ENCODE data around the gene CRY2. TPM values are rescaled to one million over a fixed set of nuclear protein-coding genes. Genes with fewer than 3 reads are reported as not detected.

The CRY2 gene
- total and polyA plus RNA-seq, 2 of the 8 experiments (the other 6 are each of a cell fraction or from before 2014, with no cell fraction given) = 8.0 to 9.4 TPM

DNA sequence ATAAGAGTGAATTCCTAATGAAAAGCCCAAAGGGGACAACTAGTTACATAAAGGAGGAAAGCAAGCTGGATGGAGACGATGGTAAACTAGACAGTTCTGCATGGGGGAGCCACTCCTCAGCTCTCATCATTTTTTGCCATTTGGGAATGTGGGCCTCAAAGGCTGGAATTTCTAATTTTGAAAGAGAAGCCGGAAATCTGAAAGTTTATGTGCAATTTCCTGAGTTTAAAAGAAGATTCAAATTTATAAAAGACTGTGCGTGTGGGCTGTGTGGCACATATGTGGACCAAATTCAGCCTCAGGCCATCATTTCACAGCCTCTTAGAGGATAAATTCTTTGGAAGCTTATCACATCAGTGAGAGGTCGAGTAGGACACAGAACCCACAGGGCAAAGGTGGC, 18.3 kb upstream of the CRY2 start:
- Histone ChIP-seq H3K79me2 (ENCODE audit: control insufficient read depth in 1 of 2, insufficient read depth in 2 of 2, low read length in 2 of 2) (no peaks in the 10 kb centered on the region), H3K27ac (ENCODE audit: low read depth, low read length) (no peak overlapping the region), H3K36me3 (ENCODE audit: control insufficient read depth in 2 of 4, insufficient read depth in 4 of 4, low read length in 3 of 4) (no peaks in the 10 kb centered on the region), H3K23me2 (ENCODE audit: low read depth, low read length) (no peaks in the 10 kb centered on the region), H3K27me3 (replicated peaks in 1 of 4; ENCODE audit: control insufficient read depth in 3 of 4, extremely low read depth in 1 of 4, insufficient read depth in 3 of 4, low read length in 3 of 4) (no peaks in the 10 kb centered on the region), H3K4ac (replicated peaks; ENCODE audit: insufficient read length, low read depth, low read length) (no peak overlapping the region), H3K14ac (ENCODE audit: insufficient read length) (no peak overlapping the region), H2BK5ac (ENCODE audit: low read depth, low read length) (no peak overlapping the region), H3K9ac (replicated peaks in 1 of 4; ENCODE audit: extremely low read depth in 1 of 4, low read depth in 3 of 4, low read length in 3 of 4) (no peak overlapping the region), H3K56ac (replicated peaks; ENCODE audit: insufficient read length, low read depth, low read length) (no peak overlapping the region), H2AFZ (ENCODE audit: low read length) (no peak overlapping the region), H2BK20ac (ENCODE audit: low read length) (no peak overlapping the region), H4K91ac (replicated peaks; ENCODE audit: insufficient read length, low read length) (no peak overlapping the region), H3K18ac (ENCODE audit: extremely low read depth, low read length) (no peak overlapping the region), H2BK12ac (ENCODE audit: low read depth, low read length) (no peak overlapping the region), H3K9me3 (ENCODE audit: insufficient read depth in 2 of 2, low read depth in 1 of 2, low read length in 1 of 2) (no peaks in the 10 kb centered on the region), H4K5ac (ENCODE audit: insufficient read length, low read depth, low read length) (no peak overlapping the region), H3K23ac (ENCODE audit: insufficient read length) (no peak overlapping the region), H2BK120ac (replicated peaks; ENCODE audit: low read depth, low read length) (no peak overlapping the region), H2AK5ac (ENCODE audit: low read depth, low read length) (no peak overlapping the region), H3K79me1 (ENCODE audit: low read depth, low read length) (no peaks in the 10 kb centered on the region), H4K20me1 (replicated peaks in 1 of 2; ENCODE audit: control insufficient read depth in 1 of 2, insufficient read depth in 2 of 2, low read length in 2 of 2) (no peaks in the 10 kb centered on the region), H3K4me2 (ENCODE audit: insufficient read depth in 1 of 2, low read depth in 2 of 2, low read length in 2 of 2) (no peak overlapping the region), H3K4me3 (ENCODE audit: extremely low read depth in 1 of 4, insufficient read depth in 2 of 4, low read depth in 3 of 4, low read length in 4 of 4) (no peak overlapping the region), H3K4me1 (replicated peaks in 1 of 4; ENCODE audit: control insufficient read depth in 3 of 4, insufficient read depth in 4 of 4, low read length in 3 of 4) (peaks cover 0 to under 1% (median 0%) of the 10 kb centered on the region in 4 experiments; a peak in 1 of 7 replicates), H2BK15ac (ENCODE audit: low read length) (no peak overlapping the region), H4K8ac (ENCODE audit: extremely low read depth, insufficient read depth, low read length) (no peak overlapping the region)
- ChIA-PET CTCF (ENCODE audit: partially characterized antibody) (interaction anchor here (0.6 to 8.5 kb wide), 5 partner anchors 13 to 58 kb away, joined by 3 to 50 read pairs (median 5); no protein-coding TSS in a partner anchor), POLR2A (ENCODE audit: partially characterized antibody) (no interaction called here)
- DNase-seq (ENCODE audit: low read depth in 1 of 2, low spot score in 2 of 2) (no peak), FAIRE-seq (no peak)
- WGBS, 2 experiments (ENCODE audit: extremely low coverage in 1 of 2, insufficient coverage in 1 of 2, insufficient read length in 1 of 2, insufficient replicate concordance in 2 of 2, low coverage in 1 of 2, low lambda C conversion rate in 2 of 2, missing lambda C conversion rate in 1 of 2) = 86% methylated on average over 4 of the region's 4 CpGs; no CpG with 5 or more reads in 1 of the 2 experiments
- TF ChIP-seq TAF7 (optimal IDR thresholded peaks at IDR 0.05; ENCODE audit: borderline replicate concordance, low read depth, low read length) (no peak), KDM4A (IDR thresholded peaks at IDR 0.05; ENCODE audit: low read depth, low read length, severe bottlenecking) (no peak), YY1 (IDR thresholded peaks at IDR 0.05; ENCODE audit: low read depth, low read length) (no peak), HDAC2 (IDR thresholded peaks at IDR 0.05; ENCODE audit: borderline replicate concordance in 1 of 2, low read depth in 2 of 2, low read length in 2 of 2) (no peak), FOSL1 (IDR thresholded peaks at IDR 0.05; ENCODE audit: insufficient read depth, low read depth, low read length) (no peak), SIN3A (conservative IDR thresholded peaks at IDR 0.05 in 1 of 2, IDR thresholded peaks at IDR 0.05 in 1 of 2; ENCODE audit: low read depth in 1 of 2, low read length in 2 of 2) (no peak), SIRT6 (IDR thresholded peaks at IDR 0.05; ENCODE audit: low read length) (no peak)

Data from H1 (cell line).